B cell (primary cell): ENCODE data around the gene FAM78B.

ENCODE experiments used
- EZH2 ChIP-seq: IDR thresholded peaks from 2 replicates; pipeline ENCODE4 v1.6.1; 2012; ENCODE audit warnings: borderline replicate concordance, low read depth, mild to moderate bottlenecking, moderate library complexity, low read length; ENCODE audit not compliant: insufficient read depth, poor library complexity, severe bottlenecking
- TF ChIP-seq, protein P1 (sequence below): fragments of 200-600 bp; IDR thresholded peaks from one replicate; pipeline ENCODE4 v1.8.0; 2022; ENCODE audit warnings: antibody characterized with exemption, mild to moderate bottlenecking

- TF ChIP-seq, protein P1, sequence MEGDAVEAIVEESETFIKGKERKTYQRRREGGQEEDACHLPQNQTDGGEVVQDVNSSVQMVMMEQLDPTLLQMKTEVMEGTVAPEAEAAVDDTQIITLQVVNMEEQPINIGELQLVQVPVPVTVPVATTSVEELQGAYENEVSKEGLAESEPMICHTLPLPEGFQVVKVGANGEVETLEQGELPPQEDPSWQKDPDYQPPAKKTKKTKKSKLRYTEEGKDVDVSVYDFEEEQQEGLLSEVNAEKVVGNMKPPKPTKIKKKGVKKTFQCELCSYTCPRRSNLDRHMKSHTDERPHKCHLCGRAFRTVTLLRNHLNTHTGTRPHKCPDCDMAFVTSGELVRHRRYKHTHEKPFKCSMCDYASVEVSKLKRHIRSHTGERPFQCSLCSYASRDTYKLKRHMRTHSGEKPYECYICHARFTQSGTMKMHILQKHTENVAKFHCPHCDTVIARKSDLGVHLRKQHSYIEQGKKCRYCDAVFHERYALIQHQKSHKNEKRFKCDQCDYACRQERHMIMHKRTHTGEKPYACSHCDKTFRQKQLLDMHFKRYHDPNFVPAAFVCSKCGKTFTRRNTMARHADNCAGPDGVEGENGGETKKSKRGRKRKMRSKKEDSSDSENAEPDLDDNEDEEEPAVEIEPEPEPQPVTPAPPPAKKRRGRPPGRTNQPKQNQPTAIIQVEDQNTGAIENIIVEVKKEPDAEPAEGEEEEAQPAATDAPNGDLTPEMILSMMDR = no peak
- TF ChIP-seq EZH2 = no peak
Measured at GRCh38 chr1:166189126-166189525, 22.3 kb upstream of the FAM78B start.
